Parathyroid adenoma (tissue), 2 donors: ENCODE measurements around the gene EPHB1.

Source experiments
- H2AFZ ChIP-seq: fragments of 300-600 bp; sonication (generic); one replicate; pipeline ENCODE4 v1.7.0; 2017; ENCODE audit warnings: antibody characterized with exemption, mild to moderate bottlenecking
- H3K27ac ChIP-seq: fragments of 300-600 bp; sonication (generic); one replicate; pipeline ENCODE4 v1.7.0; 2017
- H3K27me3 ChIP-seq: fragments of 300-600 bp; sonication (generic); one replicate; pipeline ENCODE4 v1.7.0; 2017; ENCODE audit warnings: low read length; ENCODE audit not compliant: control insufficient read depth, insufficient read depth
- H3K36me3 ChIP-seq: fragments of 300-600 bp; sonication (generic); one replicate; pipeline ENCODE4 v1.7.0; 2017; ENCODE audit warnings: low read length; ENCODE audit not compliant: control insufficient read depth, insufficient read depth
- H3K4me1 ChIP-seq: fragments of 300-600 bp; sonication (generic); one replicate; pipeline ENCODE4 v1.7.0; 2017; ENCODE audit warnings: control low read depth
- H3K4me2 ChIP-seq: fragments of 300-600 bp; sonication (generic); one replicate; pipeline ENCODE4 v1.7.0; 2017; ENCODE audit warnings: low read length
- H3K4me3 ChIP-seq: fragments of 300-600 bp; sonication (generic); one replicate; pipeline ENCODE4 v1.7.0; 2017; ENCODE audit warnings: low read depth, low read length
- H3K79me2 ChIP-seq: fragments of 300-600 bp; sonication (generic); one replicate; pipeline ENCODE4 v1.7.0; 2017; ENCODE audit warnings: control low read depth
- H3K9ac ChIP-seq: fragments of 300-600 bp; sonication (generic); one replicate; pipeline ENCODE4 v1.7.0; 2017; ENCODE audit warnings: mild to moderate bottlenecking
- H3K9me3 ChIP-seq: fragments of 300-600 bp; sonication (generic); one replicate; pipeline ENCODE4 v1.7.0; 2017; ENCODE audit warnings: low read length; ENCODE audit not compliant: control insufficient read depth
- TF ChIP-seq, protein P1 (sequence below): fragments of 300-600 bp; sonication (generic); IDR thresholded peaks from one replicate; pipeline ENCODE4 v1.7.0; 2017; ENCODE audit warnings: antibody characterized with exemption, mild to moderate bottlenecking
- donor health status: primary hyperparathyroidism.

EPHB1 gene

DNA sequence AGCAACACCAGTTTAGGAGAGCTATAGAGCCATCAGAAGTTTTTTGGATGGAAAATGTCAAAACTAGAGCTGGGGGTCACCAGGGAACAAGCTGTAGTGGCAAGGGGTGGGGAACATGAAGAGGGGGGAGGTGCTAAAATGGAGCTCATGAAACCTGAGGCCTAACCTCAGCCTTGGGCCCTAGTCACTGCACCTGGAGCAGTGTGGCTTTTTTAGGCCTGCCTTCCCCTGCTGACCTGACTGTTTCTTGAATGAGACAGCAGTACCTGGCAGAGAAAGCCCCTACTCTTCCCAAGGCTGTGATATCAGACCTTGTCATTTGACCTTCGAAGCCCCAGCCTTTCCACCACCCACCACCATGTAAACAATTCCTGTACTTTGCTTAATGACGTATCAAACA lies 383.5 kb downstream of the EPHB1 start:
- Histone ChIP-seq H2AFZ (no peak overlapping the region), H3K27me3 (no peaks in the 10 kb centered on the region), H3K4me2 (no peak overlapping the region), H3K9ac (no peak overlapping the region), H3K4me1 (no peaks in the 10 kb centered on the region), H3K9me3 (no peaks in the 10 kb centered on the region), H3K4me3 (no peak overlapping the region), H3K36me3 (no peaks in the 10 kb centered on the region), H3K79me2 (no peaks in the 10 kb centered on the region), H3K27ac (no peak overlapping the region)
- TF ChIP-seq, protein P1, sequence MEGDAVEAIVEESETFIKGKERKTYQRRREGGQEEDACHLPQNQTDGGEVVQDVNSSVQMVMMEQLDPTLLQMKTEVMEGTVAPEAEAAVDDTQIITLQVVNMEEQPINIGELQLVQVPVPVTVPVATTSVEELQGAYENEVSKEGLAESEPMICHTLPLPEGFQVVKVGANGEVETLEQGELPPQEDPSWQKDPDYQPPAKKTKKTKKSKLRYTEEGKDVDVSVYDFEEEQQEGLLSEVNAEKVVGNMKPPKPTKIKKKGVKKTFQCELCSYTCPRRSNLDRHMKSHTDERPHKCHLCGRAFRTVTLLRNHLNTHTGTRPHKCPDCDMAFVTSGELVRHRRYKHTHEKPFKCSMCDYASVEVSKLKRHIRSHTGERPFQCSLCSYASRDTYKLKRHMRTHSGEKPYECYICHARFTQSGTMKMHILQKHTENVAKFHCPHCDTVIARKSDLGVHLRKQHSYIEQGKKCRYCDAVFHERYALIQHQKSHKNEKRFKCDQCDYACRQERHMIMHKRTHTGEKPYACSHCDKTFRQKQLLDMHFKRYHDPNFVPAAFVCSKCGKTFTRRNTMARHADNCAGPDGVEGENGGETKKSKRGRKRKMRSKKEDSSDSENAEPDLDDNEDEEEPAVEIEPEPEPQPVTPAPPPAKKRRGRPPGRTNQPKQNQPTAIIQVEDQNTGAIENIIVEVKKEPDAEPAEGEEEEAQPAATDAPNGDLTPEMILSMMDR: no peak

DNA sequence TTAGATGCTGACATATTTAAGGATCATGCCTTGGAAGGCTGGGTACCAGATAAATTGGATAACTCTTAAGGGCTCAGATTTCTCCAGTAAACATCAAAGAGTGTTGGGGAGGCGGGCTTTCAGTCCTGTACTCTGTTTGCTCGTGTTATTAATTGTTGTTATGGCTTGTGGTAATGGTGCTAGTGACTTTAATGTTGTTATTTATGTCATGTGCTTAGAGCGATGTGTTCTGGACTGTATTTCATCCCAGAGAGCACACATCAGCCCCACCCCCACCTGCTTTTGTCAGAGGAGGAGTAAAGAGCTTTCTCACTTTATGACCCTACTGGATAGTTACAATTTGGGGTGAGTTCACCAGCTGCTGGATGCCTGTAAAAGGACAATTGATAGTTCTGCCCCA lies 386.3 kb downstream of the EPHB1 start:
- Histone ChIP-seq H3K9ac (no peak overlapping the region), H3K79me2 (no peaks in the 10 kb centered on the region), H3K27ac (no peak overlapping the region), H3K4me3 (no peak overlapping the region), H3K9me3 (no peaks in the 10 kb centered on the region), H3K4me1 (no peaks in the 10 kb centered on the region), H3K4me2 (no peak overlapping the region), H3K36me3 (no peaks in the 10 kb centered on the region), H2AFZ (no peak overlapping the region), H3K27me3 (no peaks in the 10 kb centered on the region)
- TF ChIP-seq, protein P1: no peak

DNA sequence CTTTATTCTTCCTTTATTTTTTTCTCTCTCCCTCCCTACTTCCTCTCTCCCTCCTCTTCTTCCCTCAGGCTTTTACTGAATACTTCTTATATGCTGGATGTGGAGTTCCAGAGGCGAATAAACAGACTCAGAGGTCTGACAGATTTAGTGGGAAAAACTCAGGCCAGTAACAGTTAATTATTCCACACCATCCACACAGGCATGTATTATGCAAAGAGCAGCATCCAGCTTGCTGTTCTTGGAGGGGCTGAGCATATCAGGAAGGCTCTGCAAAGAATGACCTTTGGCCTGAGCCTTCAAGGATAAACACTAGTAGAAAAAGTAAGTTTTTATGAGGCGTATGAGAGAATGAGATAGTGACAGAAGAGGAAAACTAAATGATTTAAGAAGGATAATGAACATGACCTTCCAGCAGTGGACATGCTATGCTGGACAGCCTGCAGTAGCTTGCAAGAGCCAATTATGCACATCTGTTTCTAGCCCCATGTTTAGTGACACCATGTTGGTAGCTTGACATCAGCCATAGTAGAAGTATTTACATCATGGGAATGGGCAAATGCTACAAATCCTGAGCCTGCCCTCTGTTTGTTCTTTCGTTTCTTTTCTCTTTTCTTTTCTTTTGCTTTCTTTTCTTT lies 387.4 kb downstream of the EPHB1 start:
- Histone ChIP-seq H3K27me3 (no peaks in the 10 kb centered on the region), H3K4me3 (no peak overlapping the region), H3K27ac (no peak overlapping the region), H3K79me2 (no peaks in the 10 kb centered on the region), H3K4me1 (no peaks in the 10 kb centered on the region), H3K9ac (no peak overlapping the region), H3K4me2 (no peak overlapping the region), H2AFZ (no peak overlapping the region), H3K9me3 (no peaks in the 10 kb centered on the region), H3K36me3 (no peaks in the 10 kb centered on the region)
- TF ChIP-seq, protein P1: no peak

DNA sequence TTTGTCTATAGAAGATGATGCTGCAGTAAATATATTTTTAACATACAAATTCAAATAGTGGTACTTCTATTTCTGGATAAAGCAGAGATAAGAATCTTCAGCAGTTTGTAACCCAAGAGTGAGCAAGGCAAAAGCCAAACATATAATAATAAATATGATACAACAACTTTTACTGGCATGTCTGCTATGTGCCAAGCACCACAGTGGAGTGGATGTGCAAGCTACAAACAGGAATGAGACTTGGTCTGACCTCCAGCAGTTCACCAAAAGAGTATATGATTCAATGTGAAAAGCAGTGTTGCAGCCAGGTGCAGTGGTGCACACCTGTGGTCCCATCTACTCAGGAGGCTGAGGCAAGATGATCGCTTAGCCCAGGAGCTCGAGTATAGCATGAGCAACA lies 395.6 kb downstream of the EPHB1 start:
- Histone ChIP-seq H3K4me3 (no peak overlapping the region), H3K4me2 (no peak overlapping the region), H3K9ac (no peak overlapping the region), H2AFZ (no peak overlapping the region), H3K36me3 (no peaks in the 10 kb centered on the region), H3K79me2 (no peaks in the 10 kb centered on the region), H3K9me3 (no peaks in the 10 kb centered on the region), H3K4me1 (no peaks in the 10 kb centered on the region), H3K27ac (no peak overlapping the region), H3K27me3 (no peaks in the 10 kb centered on the region)
- TF ChIP-seq, protein P1: no peak

DNA sequence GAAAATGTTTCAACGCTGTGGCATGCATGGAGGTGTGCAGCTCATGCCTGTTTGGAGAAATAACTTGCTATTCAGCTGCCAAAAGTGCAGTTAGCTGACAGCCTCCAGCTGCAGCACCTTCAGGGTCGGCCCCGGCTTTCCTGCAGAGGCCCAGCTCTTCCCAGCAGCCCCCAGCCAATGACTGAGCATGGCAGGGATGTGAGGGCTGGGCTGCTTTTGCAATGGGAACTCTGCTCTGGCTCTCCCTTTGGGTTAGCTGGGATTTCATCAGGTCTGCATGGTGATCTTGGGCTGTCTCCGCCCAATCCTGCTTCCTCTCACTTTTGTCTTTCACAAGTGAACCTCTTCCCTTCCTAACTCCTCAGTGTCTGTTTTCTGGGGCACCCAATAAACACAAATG lies 396.6 kb downstream of the EPHB1 start:
- no peaks in the 10 kb centered on the region for H3K4me1 ChIP-seq
- H3K79me2 ChIP-seq: no peaks in the 10 kb centered on the region
- no peak overlapping the region for H3K4me3 ChIP-seq
- no peak overlapping the region for H2AFZ ChIP-seq
- no peak overlapping the region for H3K9ac ChIP-seq
- no peaks in the 10 kb centered on the region for H3K36me3 ChIP-seq
- H3K4me2 ChIP-seq: no peak overlapping the region
- TF ChIP-seq, protein P1: no peak
- no peak overlapping the region for H3K27ac ChIP-seq
- H3K9me3 ChIP-seq: no peaks in the 10 kb centered on the region
- H3K27me3 ChIP-seq: no peaks in the 10 kb centered on the region
